T-helper 17 cell (primary cell): ENCODE results near the gene TSTD2. TPM values are rescaled to one million over a fixed set of nuclear protein-coding genes. Genes with fewer than 3 reads are reported as not detected.

Experiments used
- ATAC-seq: fragments of 150-1000 bp; cut with Tn5 transposase; 2 replicates; pipeline ENCODE4 v1.10.0; 2021; ENCODE audit warnings: mild to moderate bottlenecking, moderate library complexity
- DNase-seq, 3 donors: peaks; one replicate each; pipeline versions ENCODE4 v3.0.0 to v3.0.0-alpha.2; 2020 to 2021
- H3K9me3 ChIP-seq: one replicate; pipeline ENCODE4 v1.7.0; 2013; ENCODE audit warnings: low read length, mild to moderate bottlenecking; ENCODE audit not compliant: control insufficient read depth, poor library complexity, severe bottlenecking
- H3K27ac Mint-ChIP-seq: one replicate; pipeline ENCODE4 v1.8.0; 2022; ENCODE audit warnings: mild to moderate bottlenecking, moderate library complexity, mixed read lengths
- H3K27me3 Mint-ChIP-seq: one replicate; pipeline ENCODE4 v1.8.0; 2022; ENCODE audit warnings: mixed read lengths
- H3K36me3 Mint-ChIP-seq: one replicate; pipeline ENCODE4 v1.8.0; 2022; ENCODE audit warnings: low read depth, mixed read lengths
- H3K4me1 Mint-ChIP-seq: one replicate; pipeline ENCODE4 v1.8.0; 2022; ENCODE audit warnings: mild to moderate bottlenecking, mixed read lengths
- H3K4me3 Mint-ChIP-seq: one replicate; pipeline ENCODE4 v1.8.0; 2022; ENCODE audit warnings: mild to moderate bottlenecking, moderate library complexity, mixed read lengths
- total RNA-seq, 4 donors: library from RNA in 2 of 4; stranded (reverse) in 2 of 4; gene quantifications; one replicate each; pipeline ENCODE4 v1.2.3 and lab custom pipeline; 2022 to 2026

The TSTD2 gene
- total RNA-seq, 2 donors from 2014 or later = 15.5 to 26.7 TPM

DNA sequence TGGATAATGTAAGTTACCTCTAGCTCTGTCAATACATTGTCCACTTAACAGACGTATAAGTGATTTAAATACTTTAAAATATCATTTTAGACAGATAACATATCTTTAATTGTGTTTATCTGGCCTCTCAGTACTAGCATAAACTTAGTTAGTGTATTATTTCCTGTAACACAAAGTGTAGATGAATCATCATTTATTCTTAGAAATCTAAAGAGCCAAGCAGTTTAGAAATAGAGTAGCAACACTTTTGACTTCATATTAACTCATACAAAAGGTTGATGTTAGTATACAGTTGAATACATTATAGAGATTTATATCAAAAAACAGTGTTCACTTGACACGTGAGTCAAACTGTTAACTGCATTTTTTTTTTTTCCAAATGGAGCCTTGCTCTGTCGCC lies 18.5 kb upstream of the TSTD2 start:
- Mint-ChIP-seq H3K27ac (no peak overlapping the region), H3K4me3 (no peak overlapping the region), H3K36me3 (peaks cover 4% of the 10 kb centered on the region), H3K27me3 (no peaks in the 10 kb centered on the region), H3K4me1 (no peaks in the 10 kb centered on the region)
- H3K9me3 ChIP-seq = no peaks in the 10 kb centered on the region
- ATAC-seq = no peak
- no peak for DNase-seq

DNA sequence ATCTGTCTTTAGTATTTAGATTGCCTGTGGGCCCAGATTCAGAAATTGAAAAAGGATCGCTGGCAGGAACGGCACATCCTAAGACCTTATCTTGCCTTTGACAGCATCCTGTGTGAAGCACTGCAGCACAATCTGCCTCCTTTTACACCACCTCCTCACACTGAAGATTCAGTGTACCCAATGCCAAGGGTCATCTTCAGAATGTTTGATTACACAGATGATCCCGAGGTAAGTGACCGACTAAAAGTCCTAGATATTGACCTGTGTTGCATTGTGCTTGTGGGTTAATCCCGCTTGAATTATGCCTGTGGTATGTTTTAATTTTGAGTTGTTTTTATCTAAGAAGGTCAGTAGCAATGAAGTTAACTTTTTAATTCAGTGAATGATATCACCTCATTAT lies 14.8 kb upstream of the TSTD2 start:
- H3K4me3 Mint-ChIP-seq = no peak overlapping the region
- no peaks in the 10 kb centered on the region for H3K9me3 ChIP-seq
- peaks cover 9% of the 10 kb centered on the region for H3K4me1 Mint-ChIP-seq
- H3K27ac Mint-ChIP-seq = no peak overlapping the region
- no peak for ATAC-seq
- H3K36me3 Mint-ChIP-seq = peaks cover 9% of the 10 kb centered on the region
- no peak for DNase-seq
- H3K27me3 Mint-ChIP-seq = no peaks in the 10 kb centered on the region

DNA sequence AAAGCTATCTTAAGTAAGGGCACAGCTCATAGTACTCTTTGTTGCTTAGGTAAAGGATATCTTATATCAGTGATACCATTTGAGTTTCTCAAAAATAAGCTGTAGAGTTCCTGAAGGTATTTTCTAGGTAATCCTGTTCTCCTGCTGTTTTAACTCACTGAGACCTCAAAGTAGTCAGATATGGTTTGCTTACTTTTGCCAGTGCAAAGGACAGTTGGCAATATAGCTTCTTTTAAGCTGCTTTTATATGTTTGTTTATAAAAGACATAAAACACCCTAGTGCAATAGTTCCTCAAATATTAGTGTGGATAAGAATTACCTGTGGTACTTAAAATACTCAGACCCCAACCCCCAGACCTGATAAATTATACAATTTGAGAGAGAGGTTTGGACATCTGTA lies 12.6 kb upstream of the TSTD2 start:
- H3K36me3 Mint-ChIP-seq = peaks cover 9% of the 10 kb centered on the region
- H3K4me1 Mint-ChIP-seq = peaks cover 9% of the 10 kb centered on the region
- no peak overlapping the region for H3K4me3 Mint-ChIP-seq
- DNase-seq (no peak), ATAC-seq (no peak)
- no peaks in the 10 kb centered on the region for H3K9me3 ChIP-seq
- no peaks in the 10 kb centered on the region for H3K27me3 Mint-ChIP-seq
- H3K27ac Mint-ChIP-seq = no peak overlapping the region

DNA sequence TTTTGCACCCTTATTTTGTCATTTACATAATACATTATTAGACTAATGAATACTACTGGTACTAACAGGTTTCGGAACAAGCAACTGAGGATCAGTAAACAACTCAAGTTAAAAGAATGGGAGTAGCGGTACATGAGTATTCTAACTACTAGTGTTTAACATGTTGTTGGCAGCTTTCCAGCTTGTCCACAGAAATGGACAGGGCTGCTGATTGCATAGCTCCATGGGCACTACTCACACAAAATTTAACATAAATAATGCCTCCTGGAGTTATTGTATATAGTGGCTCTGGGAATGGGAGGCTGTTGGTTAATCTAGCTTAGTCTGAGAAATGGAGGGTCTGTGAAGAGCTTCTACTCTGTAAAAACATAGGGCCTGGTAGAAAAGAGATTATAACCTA lies 7.2 kb upstream of the TSTD2 start:
- Mint-ChIP-seq H3K27ac (peak overlapping the region; percentile 59), H3K4me3 (no peak overlapping the region), H3K4me1 (peaks cover 35% of the 10 kb centered on the region), H3K27me3 (no peaks in the 10 kb centered on the region), H3K36me3 (peaks cover 7% of the 10 kb centered on the region)
- no peaks in the 10 kb centered on the region for H3K9me3 ChIP-seq
- DNase-seq = no peak
- no peak for ATAC-seq

- peaks cover 39% of the 10 kb centered on the region for H3K4me1 Mint-ChIP-seq
- H3K9me3 ChIP-seq = no peaks in the 10 kb centered on the region
- no peaks in the 10 kb centered on the region for H3K27me3 Mint-ChIP-seq
- ATAC-seq (no peak), DNase-seq (no peak)
- peaks cover 5% of the 10 kb centered on the region for H3K36me3 Mint-ChIP-seq
- H3K27ac Mint-ChIP-seq = peak overlapping the region; percentile 41
- H3K4me3 Mint-ChIP-seq = no peak overlapping the region
Observed at GRCh38 chr9:97638666-97639065, 5.5 kb upstream of the TSTD2 start.

GRCh38 chr9:97636903-97637302 lies 3.7 kb upstream of the TSTD2 start:
- H3K27me3 Mint-ChIP-seq = no peaks in the 10 kb centered on the region
- H3K4me3 Mint-ChIP-seq = peak overlapping the region; percentile 60
- DNase-seq = no peak
- peaks cover 4% of the 10 kb centered on the region for H3K36me3 Mint-ChIP-seq
- no peak for ATAC-seq
- H3K27ac Mint-ChIP-seq = peak overlapping the region; percentile 90
- H3K9me3 ChIP-seq = no peaks in the 10 kb centered on the region
- H3K4me1 Mint-ChIP-seq = peaks cover 42% of the 10 kb centered on the region

- Mint-ChIP-seq H3K4me3 (peak overlapping the region; percentile 98), H3K4me1 (peaks cover 44% of the 10 kb centered on the region), H3K36me3 (peaks cover 4% of the 10 kb centered on the region), H3K27me3 (no peaks in the 10 kb centered on the region), H3K27ac (peak overlapping the region; percentile 98)
- H3K9me3 ChIP-seq = no peaks in the 10 kb centered on the region
- no peak for ATAC-seq
- no peak for DNase-seq
Observed at GRCh38 chr9:97635026-97635425, 1.9 kb upstream of the TSTD2 start.

- Mint-ChIP-seq H3K4me3 (peak overlapping the region; percentile 98), H3K36me3 (peaks cover 6% of the 10 kb centered on the region), H3K4me1 (peaks cover 46% of the 10 kb centered on the region), H3K27me3 (no peaks in the 10 kb centered on the region), H3K27ac (peak overlapping the region; percentile 98)
- no peak for DNase-seq
- ATAC-seq = no peak
- no peaks in the 10 kb centered on the region for H3K9me3 ChIP-seq
Observed at GRCh38 chr9:97633859-97634490, 807 bp upstream of the TSTD2 start.

DNA sequence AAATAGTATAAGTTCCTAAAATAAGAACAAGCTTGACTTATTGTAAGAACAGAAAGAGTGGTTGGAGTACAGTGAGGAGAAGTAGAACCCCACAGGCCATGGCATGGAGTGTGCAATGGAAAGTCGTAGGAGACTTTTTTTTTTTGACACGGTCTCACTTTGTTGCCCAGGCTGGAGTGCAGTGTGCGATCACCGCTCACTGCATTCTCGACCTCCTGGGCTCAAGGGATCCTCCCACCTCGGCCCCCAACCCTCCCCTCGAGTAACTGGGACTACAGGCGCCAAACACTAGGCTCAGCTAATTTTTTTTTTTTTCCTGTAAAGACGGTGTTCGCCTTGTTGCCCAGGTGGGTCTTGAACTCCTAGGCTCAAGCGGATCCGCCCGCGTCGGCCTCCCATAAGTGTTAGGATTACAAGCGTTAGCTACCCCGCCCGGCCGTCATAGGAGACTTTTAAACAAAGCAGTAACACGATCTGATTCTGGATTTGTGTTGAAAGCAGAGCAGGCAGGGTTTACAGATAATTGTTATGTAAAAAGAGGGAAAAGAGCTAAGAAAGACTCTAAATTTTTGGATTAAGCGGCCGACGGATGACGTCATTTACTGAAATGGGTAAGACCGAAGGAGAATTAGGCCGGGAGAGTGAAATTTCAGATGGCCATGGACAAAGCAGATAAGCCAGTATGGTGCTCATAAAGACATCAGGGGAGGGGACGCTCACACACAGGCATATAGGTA lies 752 bp downstream of the TSTD2 start:
- Mint-ChIP-seq H3K36me3 (peaks cover 6% of the 10 kb centered on the region), H3K27ac (peak overlapping the region; percentile 98), H3K4me3 (peak overlapping the region; percentile 98), H3K27me3 (no peaks in the 10 kb centered on the region), H3K4me1 (peaks cover 39% of the 10 kb centered on the region)
- ATAC-seq (no peak), DNase-seq (peak in 1 of 3 donors; percentile 7)
- no peaks in the 10 kb centered on the region for H3K9me3 ChIP-seq

- Mint-ChIP-seq H3K4me1 (peaks cover 31% of the 10 kb centered on the region), H3K4me3 (no peak overlapping the region), H3K27ac (no peak overlapping the region), H3K27me3 (no peaks in the 10 kb centered on the region), H3K36me3 (peaks cover 9% of the 10 kb centered on the region)
- ATAC-seq (no peak), DNase-seq (no peak)
- H3K9me3 ChIP-seq = no peaks in the 10 kb centered on the region
Observed at GRCh38 chr9:97630591-97630990, 2.6 kb downstream of the TSTD2 start.

DNA sequence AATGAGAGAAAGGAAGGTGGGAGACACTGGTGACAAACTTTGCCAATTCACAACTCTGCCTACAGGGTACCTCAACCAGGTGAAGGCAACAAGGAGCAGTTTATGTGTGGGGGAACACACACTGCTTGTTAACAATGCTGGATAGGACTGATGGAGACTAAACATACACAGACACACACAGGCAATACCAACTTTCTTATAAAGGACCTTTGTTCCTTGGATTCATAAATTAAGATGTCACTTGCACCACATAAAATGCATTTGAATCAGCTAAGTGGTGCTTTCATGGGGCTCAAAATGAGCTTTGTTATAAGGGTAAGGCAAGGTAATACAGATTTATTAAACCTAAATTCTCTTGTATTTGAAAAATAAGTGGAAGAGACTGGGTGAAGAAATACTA lies 4.0 kb downstream of the TSTD2 start:
- Mint-ChIP-seq H3K4me3 (no peak overlapping the region), H3K36me3 (peaks cover 9% of the 10 kb centered on the region), H3K27me3 (no peaks in the 10 kb centered on the region), H3K27ac (no peak overlapping the region), H3K4me1 (peaks cover 21% of the 10 kb centered on the region)
- no peak for DNase-seq
- no peaks in the 10 kb centered on the region for H3K9me3 ChIP-seq
- ATAC-seq = no peak

- Mint-ChIP-seq H3K27ac (no peak overlapping the region), H3K27me3 (no peaks in the 10 kb centered on the region), H3K4me1 (peaks cover 21% of the 10 kb centered on the region), H3K36me3 (peaks cover 9% of the 10 kb centered on the region), H3K4me3 (no peak overlapping the region)
- ATAC-seq (no peak), DNase-seq (no peak)
- no peaks in the 10 kb centered on the region for H3K9me3 ChIP-seq
Observed at GRCh38 chr9:97628668-97629067, 4.5 kb downstream of the TSTD2 start.

DNA sequence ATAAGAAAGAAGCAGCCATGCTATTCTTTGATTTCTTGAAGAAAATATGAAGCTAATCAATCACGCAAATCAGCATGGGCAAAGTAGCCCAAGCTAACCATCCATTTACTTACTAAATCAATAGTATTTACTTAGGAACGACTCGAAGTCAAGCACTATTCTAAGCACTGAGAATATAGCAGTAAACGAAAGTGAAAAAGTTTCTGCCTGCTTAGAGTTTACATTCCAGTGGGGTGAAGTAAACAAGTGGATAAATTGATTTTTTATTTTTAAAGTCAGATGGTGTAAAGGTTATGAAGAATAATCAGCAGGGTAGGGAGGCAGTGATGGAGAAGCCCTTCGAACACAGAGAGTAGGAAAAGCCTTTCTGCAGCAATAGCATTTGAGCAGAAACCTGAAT lies 5.5 kb downstream of the TSTD2 start:
- no peaks in the 10 kb centered on the region for H3K27me3 Mint-ChIP-seq
- peaks cover 5% of the 10 kb centered on the region for H3K36me3 Mint-ChIP-seq
- H3K4me1 Mint-ChIP-seq = peaks cover 18% of the 10 kb centered on the region
- ATAC-seq = no peak
- H3K4me3 Mint-ChIP-seq = no peak overlapping the region
- H3K9me3 ChIP-seq = no peaks in the 10 kb centered on the region
- DNase-seq = no peak
- H3K27ac Mint-ChIP-seq = no peak overlapping the region

DNA sequence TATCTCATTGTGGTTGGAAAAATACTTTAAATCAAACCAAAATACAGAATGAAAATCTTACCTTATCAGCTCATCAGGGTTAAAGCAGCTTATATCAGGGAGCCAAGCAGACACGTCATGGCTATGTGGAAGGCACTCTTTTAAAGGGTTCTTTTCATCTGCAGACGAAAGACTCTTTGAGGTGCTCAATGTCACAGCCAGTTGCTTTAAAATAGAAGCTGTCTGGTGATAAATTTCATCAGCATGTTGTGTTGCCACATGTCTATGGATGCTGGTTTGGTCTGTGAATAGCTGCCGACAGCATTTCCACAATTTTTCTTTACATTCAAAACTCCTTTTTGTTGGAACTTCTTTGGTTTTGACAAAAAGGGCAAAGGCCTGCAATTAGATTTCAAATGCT lies 7.5 kb downstream of the TSTD2 start:
- H3K4me1 Mint-ChIP-seq = peaks cover 17% of the 10 kb centered on the region
- no peak overlapping the region for H3K4me3 Mint-ChIP-seq
- ATAC-seq (no peak), DNase-seq (no peak)
- H3K27ac Mint-ChIP-seq = no peak overlapping the region
- no peaks in the 10 kb centered on the region for H3K27me3 Mint-ChIP-seq
- peaks cover 5% of the 10 kb centered on the region for H3K36me3 Mint-ChIP-seq
- H3K9me3 ChIP-seq = no peaks in the 10 kb centered on the region
